CD14-positive monocyte (primary cell): ENCODE data around the gene FGD6. TPM values are rescaled to one million over a fixed set of nuclear protein-coding genes. Genes with fewer than 3 reads are reported as not detected.

Source experiments
- DNase-seq, 3 donors: peaks; one replicate each; pipeline ENCODE4 v3.0.0-alpha.2; 2011 to 2022
- H2AFZ ChIP-seq: 2 replicates; pipeline ENCODE4 v1.6.0; 2012; ENCODE audit warnings: mild to moderate bottlenecking, low read depth, low read length, inconsistent platforms; ENCODE audit not compliant: insufficient read depth, poor library complexity, severe bottlenecking
- H3K27ac ChIP-seq, 2 donors: 1 replicate in 1 of 2; 2 replicates in 1 of 2; pipeline ENCODE4 v1.5.1; 2012 to 2013; ENCODE audit warnings: low read length in 2 of 2, control low read depth in 1 of 2, inconsistent platforms in 1 of 2, low read depth in 1 of 2, mild to moderate bottlenecking in 1 of 2
- H3K27me3 ChIP-seq, 2 donors: one replicate each; pipeline versions ENCODE4 v1.6.0 to v1.6.1; 2011 to 2013; ENCODE audit warnings: low read length in 2 of 2; ENCODE audit not compliant: control insufficient read depth in 2 of 2, insufficient read depth in 2 of 2
- H3K36me3 ChIP-seq, 2 donors: replicated peaks in 1 of 2; 1 replicate in 1 of 2; 2 replicates in 1 of 2; pipeline versions ENCODE4 v1.5.1 to v1.6.1; 2012 to 2013; ENCODE audit warnings: low read length in 2 of 2, control low read depth in 1 of 2, inconsistent platforms in 1 of 2, mild to moderate bottlenecking in 1 of 2; ENCODE audit not compliant: insufficient read depth in 2 of 2, control insufficient read depth in 1 of 2
- H3K4me1 ChIP-seq, 2 donors: 1 replicate in 1 of 2; 2 replicates in 1 of 2; pipeline versions ENCODE4 v1.5.1 to v1.6.1; 2012 to 2013; ENCODE audit warnings: low read length in 2 of 2, control low read depth in 1 of 2, inconsistent platforms in 1 of 2, mild to moderate bottlenecking in 1 of 2, moderate library complexity in 1 of 2; ENCODE audit not compliant: insufficient read depth in 2 of 2, control insufficient read depth in 1 of 2
- H3K4me2 ChIP-seq: replicated peaks from 2 replicates; pipeline ENCODE3; 2012; ENCODE audit warnings: low read length, moderate library complexity, mild to moderate bottlenecking; ENCODE audit not compliant: poor library complexity, severe bottlenecking; ENCODE audit errors: extremely low read depth
- H3K4me3 ChIP-seq, 3 experiments: fragments of 200-600 bp in 1 of 3; sonication (generic) in 1 of 3; replicated peaks in 1 of 3; 1 replicate in 2 of 3; 2 replicates in 1 of 3; pipeline ENCODE4 v1.5.1; 2011 to 2013; ENCODE audit warnings: low read length in 3 of 3, mild to moderate bottlenecking in 3 of 3, control low read depth in 2 of 3, low read depth in 2 of 3, inconsistent platforms in 1 of 3, moderate library complexity in 1 of 3
- H3K79me2 ChIP-seq: 2 replicates; pipeline ENCODE4 v1.6.0; 2012; ENCODE audit warnings: mild to moderate bottlenecking, control low read depth, inconsistent platforms, low read length, moderate library complexity; ENCODE audit not compliant: insufficient read depth
- H3K9ac ChIP-seq: 2 replicates; pipeline ENCODE4 v1.6.0; 2017; ENCODE audit warnings: low read length, mild to moderate bottlenecking; ENCODE audit not compliant: insufficient read depth, poor library complexity, severe bottlenecking
- H3K9me3 ChIP-seq, 2 donors: replicated peaks in 1 of 2; 1 replicate in 1 of 2; 2 replicates in 1 of 2; pipeline versions ENCODE4 v1.5.1 to v1.6.1; 2012 to 2013; ENCODE audit warnings: low read length in 2 of 2, control low read depth in 1 of 2; ENCODE audit not compliant: control insufficient read depth in 1 of 2, insufficient read depth in 1 of 2
- H4K20me1 ChIP-seq: 2 replicates; pipeline ENCODE4 v1.6.0; 2012; ENCODE audit warnings: mild to moderate bottlenecking, low read length, control low read depth, moderate library complexity; ENCODE audit not compliant: insufficient read depth
- H3K27ac Mint-ChIP-seq, 7 donors: one replicate each; pipeline ENCODE4 v1.8.0; 2020; ENCODE audit warnings: mild to moderate bottlenecking in 7 of 7, mixed read lengths in 7 of 7, moderate library complexity in 6 of 7, inconsistent platforms in 2 of 7
- H3K27me3 Mint-ChIP-seq, 3 donors: one replicate each; pipeline ENCODE4 v1.8.0; 2021 to 2022; ENCODE audit warnings: low read depth in 3 of 3, mild to moderate bottlenecking in 3 of 3, mixed read lengths in 3 of 3, moderate library complexity in 3 of 3, inconsistent platforms in 1 of 3
- H3K36me3 Mint-ChIP-seq, 2 donors: one replicate each; pipeline ENCODE4 v1.8.0; 2020; ENCODE audit warnings: mixed read lengths in 2 of 2, inconsistent platforms in 1 of 2, mild to moderate bottlenecking in 1 of 2
- H3K4me1 Mint-ChIP-seq: one replicate; pipeline ENCODE4 v1.8.0; 2020; ENCODE audit warnings: mild to moderate bottlenecking, mixed read lengths
- H3K4me3 Mint-ChIP-seq, 2 donors: one replicate each; pipeline ENCODE4 v1.8.0; 2020; ENCODE audit warnings: mild to moderate bottlenecking in 2 of 2, mixed read lengths in 2 of 2, moderate library complexity in 1 of 2
- H3K9me3 Mint-ChIP-seq, 7 donors: one replicate each; pipeline ENCODE4 v1.8.0; 2020 to 2022; ENCODE audit warnings: mixed read lengths in 7 of 7, mild to moderate bottlenecking in 6 of 7, moderate library complexity in 6 of 7, inconsistent platforms in 2 of 7
- WGBS: methylation state at CpG from one replicate; pipeline ENCODE4 v1.1.5; 2013; ENCODE audit warnings: missing lambda C conversion rate; ENCODE audit not compliant: insufficient coverage; 5-methylcytosine and 5-hydroxymethylcytosine counted together
- intact Hi-C, 2 donors: fragments of 100-400 bp; cut with micrococcal nuclease; formaldehyde crosslinking; loops; one replicate each; pipeline versions ENCODE4 v1.15.0 to v1.15.1; 2023
- polyA plus RNA-seq, 3 donors: library from polyadenylated mRNA; depleted of rRNA in 1 of 3; unstranded in 2 of 3; stranded (reverse) in 1 of 3; fragments of 300-500 nt in 2 of 3; fragments of >200 nt in 1 of 3; fragmentation: Illumina TruSeq in 2 of 3; gene quantifications; 1 replicate in 2 of 3; 2 replicates in 1 of 3; pipeline ENCODE4 v1.2.3, GENCODE V29; 2012 to 2021
- TF ChIP-seq, protein P1 (sequence below): fragments of 200-600 bp; IDR thresholded peaks from one replicate; pipeline ENCODE4 v1.8.0; 2022; ENCODE audit warnings: antibody characterized with exemption, mild to moderate bottlenecking

FGD6 gene
- polyA plus RNA-seq, 3 donors = 4.0 to 8.1 (median 5.3) TPM

GRCh38 chr12:95118788-95119179 lies 98.5 kb downstream of the FGD6 start:
- H3K27ac ChIP-seq = no peak overlapping the region
- H3K4me3 Mint-ChIP-seq = no peak overlapping the region
- H3K27me3 Mint-ChIP-seq = no peaks in the 10 kb centered on the region
- H3K27ac Mint-ChIP-seq = no peak overlapping the region
- intact Hi-C loops = loop anchor here (2.0 to 10.0 kb wide), 4 partner anchors 96 to 416 kb away; partner anchors contain the start of genes FGD6 (in 2 of the 2) and VEZT (in 2 of the 2)
- no peaks in the 10 kb centered on the region for H3K79me2 ChIP-seq
- no peaks in the 10 kb centered on the region for H3K9me3 ChIP-seq
- 90% methylated on average over 2 of the region's 3 CpGs for WGBS
- H3K4me1 ChIP-seq = peaks cover 0 to 4% of the 10 kb centered on the region in 2 donors
- no peak overlapping the region for H2AFZ ChIP-seq
- peaks cover 9% of the 10 kb centered on the region for H3K4me1 Mint-ChIP-seq
- H3K4me3 ChIP-seq = no peak overlapping the region
- no peaks in the 10 kb centered on the region for H4K20me1 ChIP-seq
- TF ChIP-seq, protein P1, sequence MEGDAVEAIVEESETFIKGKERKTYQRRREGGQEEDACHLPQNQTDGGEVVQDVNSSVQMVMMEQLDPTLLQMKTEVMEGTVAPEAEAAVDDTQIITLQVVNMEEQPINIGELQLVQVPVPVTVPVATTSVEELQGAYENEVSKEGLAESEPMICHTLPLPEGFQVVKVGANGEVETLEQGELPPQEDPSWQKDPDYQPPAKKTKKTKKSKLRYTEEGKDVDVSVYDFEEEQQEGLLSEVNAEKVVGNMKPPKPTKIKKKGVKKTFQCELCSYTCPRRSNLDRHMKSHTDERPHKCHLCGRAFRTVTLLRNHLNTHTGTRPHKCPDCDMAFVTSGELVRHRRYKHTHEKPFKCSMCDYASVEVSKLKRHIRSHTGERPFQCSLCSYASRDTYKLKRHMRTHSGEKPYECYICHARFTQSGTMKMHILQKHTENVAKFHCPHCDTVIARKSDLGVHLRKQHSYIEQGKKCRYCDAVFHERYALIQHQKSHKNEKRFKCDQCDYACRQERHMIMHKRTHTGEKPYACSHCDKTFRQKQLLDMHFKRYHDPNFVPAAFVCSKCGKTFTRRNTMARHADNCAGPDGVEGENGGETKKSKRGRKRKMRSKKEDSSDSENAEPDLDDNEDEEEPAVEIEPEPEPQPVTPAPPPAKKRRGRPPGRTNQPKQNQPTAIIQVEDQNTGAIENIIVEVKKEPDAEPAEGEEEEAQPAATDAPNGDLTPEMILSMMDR = no peak
- no peak overlapping the region for H3K4me2 ChIP-seq
- no peak overlapping the region for H3K9ac ChIP-seq
- no peaks in the 10 kb centered on the region for H3K27me3 ChIP-seq
- peaks cover 8 to 31% of the 10 kb centered on the region in 2 donors for H3K36me3 Mint-ChIP-seq
- no peak for DNase-seq
- peaks cover 0 to 2% of the 10 kb centered on the region in 2 donors for H3K36me3 ChIP-seq
- peaks cover 0 to 3% (median 0%) of the 10 kb centered on the region in 7 donors for H3K9me3 Mint-ChIP-seq

- H4K20me1 ChIP-seq = no peaks in the 10 kb centered on the region
- intact Hi-C loops = loop anchor here (2.0 to 10.0 kb wide), 4 partner anchors 97 to 417 kb away; partner anchors contain the start of genes FGD6 (in 2 of the 2) and VEZT (in 2 of the 2)
- H3K27me3 ChIP-seq = no peaks in the 10 kb centered on the region
- no peaks in the 10 kb centered on the region for H3K79me2 ChIP-seq
- H3K36me3 ChIP-seq = peaks cover 0 to 7% of the 10 kb centered on the region in 2 donors
- H2AFZ ChIP-seq = no peak overlapping the region
- no peak overlapping the region for H3K27ac Mint-ChIP-seq
- peaks cover 0 to 4% of the 10 kb centered on the region in 2 donors for H3K4me1 ChIP-seq
- no peaks in the 10 kb centered on the region for H3K9me3 Mint-ChIP-seq
- H3K27ac ChIP-seq = no peak overlapping the region
- H3K4me3 ChIP-seq = no peak overlapping the region
- no peaks in the 10 kb centered on the region for H3K9me3 ChIP-seq
- no peak overlapping the region for H3K4me2 ChIP-seq
- H3K9ac ChIP-seq = no peak overlapping the region
- peaks cover 9% of the 10 kb centered on the region for H3K4me1 Mint-ChIP-seq
- H3K27me3 Mint-ChIP-seq = no peaks in the 10 kb centered on the region
- DNase-seq = no peak
- H3K36me3 Mint-ChIP-seq = peaks cover 12 to 33% of the 10 kb centered on the region in 2 donors
- H3K4me3 Mint-ChIP-seq = no peak overlapping the region
- WGBS = no CpG with 5 or more reads among the region's 4 CpGs
- TF ChIP-seq, protein P1 = no peak
Measured at GRCh38 chr12:95118138-95118787, 99.0 kb downstream of the FGD6 start.
